Measurements from ENCODE around the gene SREBF1.

Gene SREBF1

DNA sequence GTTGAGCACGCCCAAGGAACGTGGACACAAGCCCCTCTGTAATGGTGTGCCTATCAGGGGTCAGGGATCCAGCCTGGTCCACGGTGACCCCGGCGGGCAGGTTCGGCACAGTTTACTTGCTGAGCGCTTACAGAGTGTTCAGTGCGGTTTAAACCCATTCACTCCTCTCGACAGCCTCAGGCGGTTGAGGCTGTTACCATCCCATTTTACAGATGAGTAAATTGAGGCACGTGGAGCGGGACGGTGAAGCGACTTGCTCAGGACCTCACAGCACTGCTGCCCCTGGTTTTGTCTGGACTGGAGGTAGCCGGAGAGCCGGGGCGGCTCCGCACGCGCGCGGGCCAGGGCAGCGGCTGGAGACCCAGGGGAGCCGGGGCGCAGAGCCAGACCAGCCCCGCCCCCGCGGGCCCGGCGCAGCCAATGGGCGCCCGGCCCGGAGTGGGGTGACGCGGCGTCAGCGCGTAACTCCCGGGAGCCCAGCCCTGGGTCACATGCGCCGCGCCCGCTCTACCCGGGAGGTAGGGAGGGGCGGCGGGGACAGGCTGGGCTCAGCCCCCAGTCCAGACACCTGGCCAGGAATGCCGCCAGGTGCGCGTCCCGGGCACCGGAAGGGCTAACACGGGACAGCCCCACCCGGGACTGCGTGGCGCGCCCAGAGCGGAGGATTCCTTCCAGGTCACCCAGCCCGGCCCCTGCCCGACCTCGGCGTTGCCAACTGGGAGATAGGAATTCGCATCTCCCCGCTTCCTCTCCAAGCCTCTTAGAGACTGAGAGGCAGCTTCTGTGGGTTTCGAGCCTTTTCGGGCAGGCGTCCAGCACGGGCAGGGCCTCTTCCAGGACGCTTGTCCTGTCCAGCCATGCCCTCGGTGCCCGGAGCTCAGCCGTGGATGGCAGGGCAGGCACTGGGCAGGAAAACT lies 3.3 kb upstream of the SREBF1 start:
- H3K36me3 ChIP-seq (ENCODE audit: insufficient read depth, low read length), result no peaks in the 10 kb centered on the region
- H4K20me1 ChIP-seq (ENCODE audit: insufficient read depth, low read length, poor library complexity, severe bottlenecking), result no peaks in the 10 kb centered on the region
- no peak overlapping the region for H3K4me3 ChIP-seq (ENCODE audit: low read length, poor library complexity, severe bottlenecking)
- no peaks in the 10 kb centered on the region for H3K79me2 ChIP-seq (ENCODE audit: insufficient read depth, low read length)
- peaks cover 21% of the 10 kb centered on the region for H3K4me1 ChIP-seq (ENCODE audit: insufficient read depth, low read length, poor library complexity, severe bottlenecking)
- H3K4me2 ChIP-seq (ENCODE audit: low read depth, low read length, poor library complexity, severe bottlenecking), result no peak overlapping the region
- H3K9me3 ChIP-seq (ENCODE audit: insufficient read depth, low read depth, low read length), result no peaks in the 10 kb centered on the region
- no peak overlapping the region for H2AFZ ChIP-seq (ENCODE audit: low read length)
- TF ChIP-seq EZH2phosphoT487 (IDR thresholded peaks at IDR 0.05; ENCODE audit: borderline replicate concordance), result no peak
- no peak for TF ChIP-seq CTCF (conservative IDR thresholded peaks at IDR 0.05; ENCODE audit: low read length)
- no peaks in the 10 kb centered on the region for H3F3A ChIP-seq (ENCODE audit: low read depth)
- no peaks in the 10 kb centered on the region for H3K9me2 ChIP-seq (replicated peaks; ENCODE audit: low read depth, low read length)
- no peak overlapping the region for H3K9ac ChIP-seq (ENCODE audit: low read depth, low read length, poor library complexity, severe bottlenecking)
- no peaks in the 10 kb centered on the region for H3K27me3 ChIP-seq (ENCODE audit: insufficient read depth, low read length, poor library complexity, severe bottlenecking)

DNA sequence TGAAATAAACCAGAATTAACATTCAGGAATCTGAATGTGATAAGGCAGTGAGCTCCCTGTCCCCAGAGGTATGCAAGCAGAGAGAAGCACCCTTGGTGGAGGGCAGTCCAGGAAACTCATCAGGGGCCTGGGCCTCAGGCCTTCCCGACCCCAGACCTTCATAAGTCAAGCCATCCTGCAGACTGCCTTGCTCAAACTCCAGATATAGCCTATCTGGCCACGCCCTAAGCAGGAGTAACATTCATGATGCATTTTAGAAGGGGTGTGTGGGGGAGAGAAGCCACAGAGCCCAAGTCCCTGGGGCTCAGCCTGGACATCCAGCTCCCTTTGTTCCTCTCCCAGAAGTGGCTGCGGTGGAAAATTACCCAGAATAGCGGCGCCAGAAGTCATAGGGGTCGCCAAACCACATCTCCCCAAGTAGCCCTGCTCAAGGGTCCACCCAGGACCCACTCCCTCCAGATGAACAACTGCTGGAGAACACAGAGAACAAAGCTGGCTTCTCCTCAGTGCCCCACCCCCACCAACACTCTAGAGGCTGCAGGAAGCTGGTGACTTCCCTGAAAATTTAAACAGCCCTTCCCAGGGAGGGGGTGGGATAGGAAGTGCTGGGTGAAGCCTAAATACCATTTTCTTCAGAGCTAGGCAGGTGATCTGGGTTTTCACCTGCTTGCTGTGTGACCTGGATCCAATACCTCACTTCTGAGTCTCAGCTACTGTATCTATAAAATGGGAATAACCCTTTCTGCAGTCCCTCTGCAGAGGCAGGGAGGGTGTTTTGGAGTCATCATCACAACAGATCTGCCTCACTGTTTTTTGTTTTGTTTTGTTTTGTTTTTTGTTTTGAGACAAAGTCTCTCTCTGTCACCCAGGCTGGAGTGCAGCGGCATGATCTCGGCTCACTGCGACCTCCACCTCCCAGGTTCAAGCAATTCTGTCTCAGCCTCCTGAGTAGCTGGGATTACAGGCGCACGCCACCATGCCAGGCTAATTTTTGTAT lies 1.5 kb upstream of the SREBF1 start:
- peak overlapping the region; percentile 35 for H3K4me3 ChIP-seq (ENCODE audit: low read length, poor library complexity, severe bottlenecking)
- H3K79me2 ChIP-seq (ENCODE audit: insufficient read depth, low read length), result no peaks in the 10 kb centered on the region
- TF ChIP-seq CTCF (conservative IDR thresholded peaks at IDR 0.05; ENCODE audit: low read length) (no peak), EZH2phosphoT487 (IDR thresholded peaks at IDR 0.05; ENCODE audit: borderline replicate concordance) (no peak)
- no peaks in the 10 kb centered on the region for H3K36me3 ChIP-seq (ENCODE audit: insufficient read depth, low read length)
- no peaks in the 10 kb centered on the region for H3K27me3 ChIP-seq (ENCODE audit: insufficient read depth, low read length, poor library complexity, severe bottlenecking)
- no peaks in the 10 kb centered on the region for H3K9me3 ChIP-seq (ENCODE audit: insufficient read depth, low read depth, low read length)
- H3K4me1 ChIP-seq (ENCODE audit: insufficient read depth, low read length, poor library complexity, severe bottlenecking), result peaks cover 26% of the 10 kb centered on the region
- peak overlapping the region; percentile 68 for H3K4me2 ChIP-seq (ENCODE audit: low read depth, low read length, poor library complexity, severe bottlenecking)
- H3K9me2 ChIP-seq (replicated peaks; ENCODE audit: low read depth, low read length), result no peaks in the 10 kb centered on the region
- no peaks in the 10 kb centered on the region for H4K20me1 ChIP-seq (ENCODE audit: insufficient read depth, low read length, poor library complexity, severe bottlenecking)
- no peak overlapping the region for H2AFZ ChIP-seq (ENCODE audit: low read length)
- peak overlapping the region; percentile 13 for H3K9ac ChIP-seq (ENCODE audit: low read depth, low read length, poor library complexity, severe bottlenecking)
- H3F3A ChIP-seq (ENCODE audit: low read depth), result no peaks in the 10 kb centered on the region

DNA sequence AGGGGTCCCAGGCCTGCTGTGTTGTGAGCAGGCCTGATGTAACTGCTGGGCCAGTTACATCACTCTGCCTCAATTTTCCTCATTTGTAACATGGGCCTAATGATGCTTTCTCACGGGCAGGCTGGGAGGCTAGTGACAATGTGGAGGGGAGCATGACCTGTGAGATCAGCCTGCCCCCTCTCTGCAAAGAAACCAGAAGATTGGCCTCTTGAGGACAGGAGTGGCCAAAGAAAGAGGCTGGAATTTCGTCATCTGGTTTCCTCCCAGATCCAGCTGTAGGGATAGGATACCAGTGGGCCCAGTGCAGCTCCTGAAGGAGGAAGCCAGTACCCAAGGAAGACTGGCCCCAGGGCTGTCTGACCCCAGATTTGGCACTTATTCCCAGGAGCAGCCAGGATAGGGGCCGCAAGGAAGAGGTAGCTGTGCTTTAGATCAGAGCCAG lies 615 bp upstream of the SREBF1 start:
- H3F3A ChIP-seq (ENCODE audit: low read depth), result no peaks in the 10 kb centered on the region
- H3K9me3 ChIP-seq (ENCODE audit: insufficient read depth, low read depth, low read length), result no peaks in the 10 kb centered on the region
- H3K9ac ChIP-seq (ENCODE audit: low read depth, low read length, poor library complexity, severe bottlenecking), result peak overlapping the region; percentile 75
- no peak overlapping the region for H2AFZ ChIP-seq (ENCODE audit: low read length)
- no peaks in the 10 kb centered on the region for H3K79me2 ChIP-seq (ENCODE audit: insufficient read depth, low read length)
- no peak overlapping the region for H3K4me3 ChIP-seq (ENCODE audit: low read length, poor library complexity, severe bottlenecking)
- H3K36me3 ChIP-seq (ENCODE audit: insufficient read depth, low read length), result no peaks in the 10 kb centered on the region
- H3K4me2 ChIP-seq (ENCODE audit: low read depth, low read length, poor library complexity, severe bottlenecking), result peak overlapping the region; percentile 68
- no peak for TF ChIP-seq CTCF (conservative IDR thresholded peaks at IDR 0.05; ENCODE audit: low read length)
- no peak for TF ChIP-seq EZH2phosphoT487 (IDR thresholded peaks at IDR 0.05; ENCODE audit: borderline replicate concordance)
- H3K27me3 ChIP-seq (ENCODE audit: insufficient read depth, low read length, poor library complexity, severe bottlenecking), result no peaks in the 10 kb centered on the region
- H3K4me1 ChIP-seq (ENCODE audit: insufficient read depth, low read length, poor library complexity, severe bottlenecking), result peaks cover 26% of the 10 kb centered on the region
- no peaks in the 10 kb centered on the region for H3K9me2 ChIP-seq (replicated peaks; ENCODE audit: low read depth, low read length)
- no peaks in the 10 kb centered on the region for H4K20me1 ChIP-seq (ENCODE audit: insufficient read depth, low read length, poor library complexity, severe bottlenecking)
